ENCODE data around the gene TTC17.
"Not testable (repeated sequence)": the region's sequence is repeated elsewhere in the genome, so short reads cannot be mapped to it uniquely, and the experiment has no call there.

TTC17 gene

GRCh38 chr11:43328482-43328881 is 30.2 kb upstream of the TTC17 start:
- in situ Hi-C loops (cut with MboI; ENCODE audit: low pct_unique_long_range_greater_than_20kb, low sequenced_read_pairs, unreplicated experiment), result no loop called here
- DNase-seq (ENCODE audit: low spot score), result no peak
- TF ChIP-seq, protein P1, sequence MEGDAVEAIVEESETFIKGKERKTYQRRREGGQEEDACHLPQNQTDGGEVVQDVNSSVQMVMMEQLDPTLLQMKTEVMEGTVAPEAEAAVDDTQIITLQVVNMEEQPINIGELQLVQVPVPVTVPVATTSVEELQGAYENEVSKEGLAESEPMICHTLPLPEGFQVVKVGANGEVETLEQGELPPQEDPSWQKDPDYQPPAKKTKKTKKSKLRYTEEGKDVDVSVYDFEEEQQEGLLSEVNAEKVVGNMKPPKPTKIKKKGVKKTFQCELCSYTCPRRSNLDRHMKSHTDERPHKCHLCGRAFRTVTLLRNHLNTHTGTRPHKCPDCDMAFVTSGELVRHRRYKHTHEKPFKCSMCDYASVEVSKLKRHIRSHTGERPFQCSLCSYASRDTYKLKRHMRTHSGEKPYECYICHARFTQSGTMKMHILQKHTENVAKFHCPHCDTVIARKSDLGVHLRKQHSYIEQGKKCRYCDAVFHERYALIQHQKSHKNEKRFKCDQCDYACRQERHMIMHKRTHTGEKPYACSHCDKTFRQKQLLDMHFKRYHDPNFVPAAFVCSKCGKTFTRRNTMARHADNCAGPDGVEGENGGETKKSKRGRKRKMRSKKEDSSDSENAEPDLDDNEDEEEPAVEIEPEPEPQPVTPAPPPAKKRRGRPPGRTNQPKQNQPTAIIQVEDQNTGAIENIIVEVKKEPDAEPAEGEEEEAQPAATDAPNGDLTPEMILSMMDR (IDR thresholded peaks at IDR 0.05; ENCODE audit: extremely low read depth, insufficient read depth, missing control alignments), result no peak

- in situ Hi-C loops (cut with MboI; ENCODE audit: low pct_unique_long_range_greater_than_20kb, low sequenced_read_pairs, unreplicated experiment), result no loop called here
- TF ChIP-seq, protein P1 (IDR thresholded peaks at IDR 0.05; ENCODE audit: extremely low read depth, insufficient read depth, missing control alignments), result no peak
- DNase-seq (ENCODE audit: low spot score), result no peak
Observed at GRCh38 chr11:43341159-43341558, 17.6 kb upstream of the TTC17 start.

DNA sequence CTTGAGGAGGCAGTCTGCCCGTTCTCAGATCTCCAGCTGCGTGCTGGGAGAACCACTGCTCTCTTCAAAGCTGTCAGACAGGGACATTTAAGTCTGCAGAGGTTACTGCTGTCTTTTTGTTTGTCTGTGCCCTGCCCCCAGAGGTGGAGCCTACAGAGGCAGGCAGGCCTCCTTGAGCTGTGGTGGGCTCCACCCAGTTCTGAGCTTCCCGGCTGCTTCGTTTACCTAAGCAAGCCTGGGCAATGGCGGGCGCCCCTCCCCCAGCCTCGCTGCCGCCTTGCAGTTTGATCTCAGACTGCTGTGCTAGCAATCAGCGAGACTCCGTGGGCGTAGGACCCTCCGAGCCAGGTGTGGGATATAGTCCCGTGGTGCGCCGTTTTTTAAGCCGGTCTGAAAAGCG is 7.3 kb upstream of the TTC17 start:
- in situ Hi-C loops (cut with MboI; ENCODE audit: low pct_unique_long_range_greater_than_20kb, low sequenced_read_pairs, unreplicated experiment); DNase-seq (ENCODE audit: low spot score): not testable (repeated sequence)

- in situ Hi-C loops (cut with MboI; ENCODE audit: low pct_unique_long_range_greater_than_20kb, low sequenced_read_pairs, unreplicated experiment), result no loop called here
- DNase-seq (ENCODE audit: low spot score), result no peak
- TF ChIP-seq, protein P1 (IDR thresholded peaks at IDR 0.05; ENCODE audit: extremely low read depth, insufficient read depth, missing control alignments), result no peak
Observed at GRCh38 chr11:43354311-43354710, 4.4 kb upstream of the TTC17 start.

DNA sequence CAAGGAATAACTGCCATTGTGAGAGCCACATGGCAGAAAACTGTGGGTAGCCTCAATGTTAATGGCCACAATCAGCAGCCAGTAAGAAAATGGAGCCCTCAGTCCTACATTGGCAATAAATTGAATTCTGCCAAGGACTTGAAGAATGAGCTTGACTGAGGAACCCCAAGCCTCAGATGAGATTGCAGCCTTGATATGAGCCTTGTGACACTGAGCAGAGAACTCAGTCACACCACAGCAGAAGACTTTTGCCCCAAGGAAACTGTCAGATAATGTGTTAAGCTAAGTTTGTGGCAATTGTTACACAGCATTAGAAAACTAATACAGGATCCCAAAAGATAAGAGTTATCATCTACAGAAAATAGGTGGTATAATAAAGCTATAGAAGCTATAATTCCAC is 2.4 kb upstream of the TTC17 start:
- in situ Hi-C loops (cut with MboI; ENCODE audit: low pct_unique_long_range_greater_than_20kb, low sequenced_read_pairs, unreplicated experiment), result no loop called here
- TF ChIP-seq, protein P1 (IDR thresholded peaks at IDR 0.05; ENCODE audit: extremely low read depth, insufficient read depth, missing control alignments), result no peak
- DNase-seq (ENCODE audit: low spot score), result no peak

GRCh38 chr11:43358279-43358800 is 380 bp upstream of the TTC17 start:
- in situ Hi-C loops (cut with MboI; ENCODE audit: low pct_unique_long_range_greater_than_20kb, low sequenced_read_pairs, unreplicated experiment), result no loop called here
- DNase-seq (ENCODE audit: low spot score), result no peak
- TF ChIP-seq, protein P1 (IDR thresholded peaks at IDR 0.05; ENCODE audit: extremely low read depth, insufficient read depth, missing control alignments), result no peak

GRCh38 chr11:43359422-43359818 is 700 bp downstream of the TTC17 start:
- DNase-seq (ENCODE audit: low spot score), result peak; percentile 39
- TF ChIP-seq, protein P1 (IDR thresholded peaks at IDR 0.05; ENCODE audit: extremely low read depth, insufficient read depth, missing control alignments), result no peak
- in situ Hi-C loops (cut with MboI; ENCODE audit: low pct_unique_long_range_greater_than_20kb, low sequenced_read_pairs, unreplicated experiment), result no loop called here
